ENCODE measurements around the gene PHACTR1. TPM values are rescaled to one million over a fixed set of nuclear protein-coding genes. Genes with fewer than 3 reads are reported as not detected.

Gene PHACTR1
- polyA plus RNA-seq, 1 of the 3 experiments (the other 2 are of a cell fraction), result 0.12 TPM

DNA sequence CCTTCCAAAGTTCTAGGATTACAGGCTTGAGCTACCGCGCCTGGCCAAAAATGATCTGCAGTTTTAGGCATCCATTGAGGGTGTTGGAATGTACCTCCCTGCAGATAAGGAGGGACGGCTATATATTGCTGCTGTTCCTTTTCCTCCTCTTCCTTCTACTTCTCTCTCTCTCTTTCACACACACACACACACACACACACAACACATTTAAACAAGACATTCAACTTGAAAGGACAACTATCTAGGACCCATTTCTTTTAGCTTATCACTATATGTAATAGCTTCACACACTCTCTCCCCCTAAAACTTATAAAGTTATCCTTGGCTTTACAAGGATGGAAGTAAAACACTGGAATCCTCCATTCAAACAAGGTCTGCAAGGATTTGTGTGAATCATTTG, 260.6 kb downstream of the PHACTR1 start (continued):
- no peak for TF ChIP-seq PBX3 (IDR thresholded peaks at IDR 0.05)
- TF ChIP-seq, protein P1, sequence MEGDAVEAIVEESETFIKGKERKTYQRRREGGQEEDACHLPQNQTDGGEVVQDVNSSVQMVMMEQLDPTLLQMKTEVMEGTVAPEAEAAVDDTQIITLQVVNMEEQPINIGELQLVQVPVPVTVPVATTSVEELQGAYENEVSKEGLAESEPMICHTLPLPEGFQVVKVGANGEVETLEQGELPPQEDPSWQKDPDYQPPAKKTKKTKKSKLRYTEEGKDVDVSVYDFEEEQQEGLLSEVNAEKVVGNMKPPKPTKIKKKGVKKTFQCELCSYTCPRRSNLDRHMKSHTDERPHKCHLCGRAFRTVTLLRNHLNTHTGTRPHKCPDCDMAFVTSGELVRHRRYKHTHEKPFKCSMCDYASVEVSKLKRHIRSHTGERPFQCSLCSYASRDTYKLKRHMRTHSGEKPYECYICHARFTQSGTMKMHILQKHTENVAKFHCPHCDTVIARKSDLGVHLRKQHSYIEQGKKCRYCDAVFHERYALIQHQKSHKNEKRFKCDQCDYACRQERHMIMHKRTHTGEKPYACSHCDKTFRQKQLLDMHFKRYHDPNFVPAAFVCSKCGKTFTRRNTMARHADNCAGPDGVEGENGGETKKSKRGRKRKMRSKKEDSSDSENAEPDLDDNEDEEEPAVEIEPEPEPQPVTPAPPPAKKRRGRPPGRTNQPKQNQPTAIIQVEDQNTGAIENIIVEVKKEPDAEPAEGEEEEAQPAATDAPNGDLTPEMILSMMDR (IDR thresholded peaks at IDR 0.05), result no peak
- TF ChIP-seq SMC3 (IDR thresholded peaks at IDR 0.05; ENCODE audit: low read depth, low read length), result no peak
- TF ChIP-seq RXRA (IDR thresholded peaks at IDR 0.05; ENCODE audit: borderline replicate concordance, low read depth), result no peak
- TF ChIP-seq FOXJ3 (CRISPR knock-in tag; IDR thresholded peaks at IDR 0.05), result no peak
- no peak for TF ChIP-seq ZBTB33 (IDR thresholded peaks at IDR 0.05; ENCODE audit: borderline replicate concordance, low read depth)
- TF ChIP-seq CHD2 (IDR thresholded peaks at IDR 0.05; ENCODE audit: low read length, partially characterized antibody), result no peak
- TF ChIP-seq JUND (IDR thresholded peaks at IDR 0.05), result no peak
- no peak for TF ChIP-seq NFIC (IDR thresholded peaks at IDR 0.05; ENCODE audit: borderline replicate concordance)
- no peak for TF ChIP-seq EP300 (IDR thresholded peaks at IDR 0.05; ENCODE audit: borderline replicate concordance in 1 of 2, low read depth in 1 of 2, low read length in 1 of 2)

GRCh38 chr6:12977806-12978205, 261.2 kb downstream of the PHACTR1 start:
- Histone ChIP-seq H3K4me3 (ENCODE audit: low read depth in 2 of 2, low read length in 1 of 2) (no peak overlapping the region), H3K4me2 (no peak overlapping the region), H3K79me2 (ENCODE audit: insufficient read depth) (no peaks in the 10 kb centered on the region), H3F3A (replicated peaks; ENCODE audit: insufficient read depth) (no peaks in the 10 kb centered on the region), H3K27me3 (ENCODE audit: insufficient read depth) (no peaks in the 10 kb centered on the region), H3K27ac (ENCODE audit: low read depth in 2 of 2, low read length in 1 of 2) (peak overlapping the region in 1 of 2 experiments; percentile 72; a peak in 2 of 4 replicates), H3K9me2 (no peaks in the 10 kb centered on the region), H2AFZ (ENCODE audit: low read depth) (no peak overlapping the region), H3K4me1 (ENCODE audit: control insufficient read depth in 1 of 2, insufficient read depth in 2 of 2, low read depth in 1 of 2, low read length in 1 of 2) (peaks cover 0 to 5% of the 10 kb centered on the region in 2 experiments; a peak in 2 of 4 replicates), H4K20me1 (ENCODE audit: insufficient read depth) (no peaks in the 10 kb centered on the region), H3K36me3 (replicated peaks in 1 of 2; ENCODE audit: control insufficient read depth in 1 of 2, insufficient read depth in 2 of 2, low read length in 1 of 2) (no peaks in the 10 kb centered on the region), H3K9ac (no peak overlapping the region), H3K9me3 (no peaks in the 10 kb centered on the region)
- CTCF ChIA-PET, result interaction anchor here (0.6 to 1.4 kb wide), 2 partner anchors 13 to 15 kb away, joined by 3 read pairs; no protein-coding TSS in a partner anchor
- POLR2A ChIA-PET, result no interaction called here
- WGBS (ENCODE audit: low lambda C conversion rate), result 48% methylated on average over 4 of the region's 4 CpGs
- TF ChIP-seq SMC3 (IDR thresholded peaks at IDR 0.05; ENCODE audit: low read depth, low read length) (no peak), GABPA (IDR thresholded peaks at IDR 0.05; ENCODE audit: low read depth) (no peak)
- DNase-seq, result peak; percentile 15

All from SK-N-SH (cell line).